Effector memory CD4-positive, alpha-beta T cell (primary cell): ENCODE results near the gene MT1H.

Experiments
- DNase-seq, 3 donors: peaks; one replicate each; pipeline ENCODE4 v3.0.0-alpha.2; 2020
- H3K27ac ChIP-seq: 2 replicates; pipeline ENCODE4 v1.7.0; 2013; ENCODE audit warnings: mild to moderate bottlenecking, low read length, moderate library complexity; ENCODE audit not compliant: insufficient read depth, poor library complexity, severe bottlenecking
- H3K27me3 ChIP-seq: replicated peaks from 2 replicates; pipeline ENCODE4 v1.7.0; 2013; ENCODE audit warnings: mild to moderate bottlenecking, low read length; ENCODE audit not compliant: insufficient read depth, control insufficient read depth, poor library complexity, severe bottlenecking
- H3K36me3 ChIP-seq: 2 replicates; pipeline ENCODE4 v1.7.0; 2013; ENCODE audit warnings: mild to moderate bottlenecking, low read length, moderate library complexity; ENCODE audit not compliant: control insufficient read depth, insufficient read depth
- H3K4me1 ChIP-seq: 2 replicates; pipeline ENCODE4 v1.7.0; 2013; ENCODE audit warnings: low read length, mild to moderate bottlenecking; ENCODE audit not compliant: control insufficient read depth, insufficient read depth, poor library complexity, severe bottlenecking
- H3K4me3 ChIP-seq: 2 replicates; pipeline ENCODE4 v1.7.0; 2013; ENCODE audit warnings: low read length, low read depth, mild to moderate bottlenecking; ENCODE audit not compliant: insufficient read depth, poor library complexity, severe bottlenecking
- H3K9me3 ChIP-seq: 2 replicates; pipeline ENCODE4 v1.7.0; 2013; ENCODE audit warnings: mild to moderate bottlenecking, low read length, moderate library complexity; ENCODE audit not compliant: control insufficient read depth

MT1H gene

GRCh38 chr16:56645838-56646237 lies 23.8 kb upstream of the MT1H start:
- DNase-seq: no peak
- Histone ChIP-seq H3K27ac (no peak overlapping the region), H3K4me3 (no peak overlapping the region), H3K9me3 (no peaks in the 10 kb centered on the region), H3K36me3 (no peaks in the 10 kb centered on the region), H3K27me3 (peaks cover 4% of the 10 kb centered on the region), H3K4me1 (peaks cover 17% of the 10 kb centered on the region)

DNA sequence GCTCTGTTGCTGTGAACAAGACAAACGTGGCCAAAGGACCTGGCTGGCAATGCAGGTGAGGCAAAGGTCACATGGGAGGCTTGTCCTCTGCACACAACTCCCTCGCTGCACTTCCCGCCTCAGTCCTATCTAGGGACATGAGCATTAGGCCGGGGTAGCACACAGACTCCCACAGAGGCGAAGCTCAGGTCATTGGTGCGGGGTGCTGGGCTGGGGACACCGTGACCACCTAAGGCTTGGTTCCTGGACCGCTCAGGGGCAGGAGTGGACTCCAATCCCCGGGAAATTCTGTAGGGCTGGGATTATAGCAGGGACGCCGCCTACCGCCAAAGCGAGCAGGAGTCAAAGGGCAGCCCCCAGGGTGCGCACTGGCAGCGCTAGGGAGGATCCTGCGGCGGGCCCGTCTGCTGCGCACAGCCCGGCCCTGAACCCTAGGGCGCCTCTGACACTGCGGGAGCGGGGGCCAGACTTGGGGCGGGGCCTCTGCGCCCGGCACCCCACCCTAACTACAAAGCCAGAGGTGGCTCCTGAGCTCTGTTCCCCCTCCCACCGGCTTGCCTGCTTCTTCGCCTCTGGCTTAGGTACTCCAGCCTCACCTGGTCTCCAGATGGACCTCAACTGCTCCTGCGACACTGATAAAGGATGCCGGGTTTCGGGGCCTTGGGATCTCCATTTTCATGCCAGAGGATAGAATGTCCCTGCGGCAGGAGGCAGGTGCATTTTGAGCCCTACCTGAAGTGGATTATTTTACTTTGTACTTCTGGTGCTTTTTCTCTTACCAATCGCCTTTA lies 21.8 kb upstream of the MT1H start:
- no peaks in the 10 kb centered on the region for H3K36me3 ChIP-seq
- no peaks in the 10 kb centered on the region for H3K9me3 ChIP-seq
- peaks cover 4% of the 10 kb centered on the region for H3K27me3 ChIP-seq
- no peak for DNase-seq
- no peak overlapping the region for H3K27ac ChIP-seq
- no peak overlapping the region for H3K4me3 ChIP-seq
- peaks cover 15% of the 10 kb centered on the region for H3K4me1 ChIP-seq

DNA sequence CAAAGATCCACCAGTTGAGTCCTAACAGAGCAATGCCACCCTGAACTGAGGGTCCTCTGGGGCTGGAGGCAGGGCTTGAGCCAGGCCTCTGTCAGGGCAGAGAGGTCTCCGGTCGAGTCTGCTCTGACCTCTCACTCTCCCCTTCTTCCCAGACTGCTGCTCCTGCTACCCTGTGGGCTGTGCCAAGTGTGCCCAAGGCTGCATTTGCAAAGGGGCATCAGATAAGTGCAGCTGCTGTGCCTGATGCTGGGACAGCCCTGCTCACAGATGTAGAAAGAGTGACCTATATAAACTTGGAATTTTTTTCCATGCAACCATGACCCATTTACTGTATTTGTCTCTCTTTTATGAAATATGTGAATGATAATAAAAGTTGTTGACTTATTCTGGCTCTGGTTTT lies 20.3 kb upstream of the MT1H start:
- peaks cover 4% of the 10 kb centered on the region for H3K27me3 ChIP-seq
- no peaks in the 10 kb centered on the region for H3K36me3 ChIP-seq
- no peak overlapping the region for H3K4me3 ChIP-seq
- H3K9me3 ChIP-seq: no peaks in the 10 kb centered on the region
- H3K27ac ChIP-seq: no peak overlapping the region
- H3K4me1 ChIP-seq: peaks cover under 1% of the 10 kb centered on the region
- no peak for DNase-seq

DNA sequence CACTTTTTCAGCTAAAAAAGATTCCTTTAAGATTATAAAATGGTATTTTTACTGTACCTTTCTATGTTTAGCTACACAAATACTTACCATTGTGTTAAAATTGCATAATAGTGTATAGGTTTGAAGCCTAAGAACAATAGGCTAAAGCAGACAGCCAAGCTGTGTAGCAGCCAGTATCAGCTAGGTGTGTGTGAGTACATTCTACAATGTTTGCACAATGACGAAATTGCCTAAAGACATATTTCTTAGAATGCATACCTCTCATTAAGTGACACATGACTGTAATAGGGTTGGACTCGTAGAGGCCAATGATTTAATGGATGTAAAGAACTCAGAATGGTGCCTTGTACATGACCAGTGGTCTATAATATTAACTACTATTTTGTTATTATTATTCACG lies 19.8 kb upstream of the MT1H start:
- Histone ChIP-seq H3K4me1 (no peaks in the 10 kb centered on the region), H3K4me3 (no peak overlapping the region), H3K9me3 (no peaks in the 10 kb centered on the region), H3K27me3 (peaks cover 4% of the 10 kb centered on the region), H3K27ac (no peak overlapping the region), H3K36me3 (no peaks in the 10 kb centered on the region)
- no peak for DNase-seq

DNA sequence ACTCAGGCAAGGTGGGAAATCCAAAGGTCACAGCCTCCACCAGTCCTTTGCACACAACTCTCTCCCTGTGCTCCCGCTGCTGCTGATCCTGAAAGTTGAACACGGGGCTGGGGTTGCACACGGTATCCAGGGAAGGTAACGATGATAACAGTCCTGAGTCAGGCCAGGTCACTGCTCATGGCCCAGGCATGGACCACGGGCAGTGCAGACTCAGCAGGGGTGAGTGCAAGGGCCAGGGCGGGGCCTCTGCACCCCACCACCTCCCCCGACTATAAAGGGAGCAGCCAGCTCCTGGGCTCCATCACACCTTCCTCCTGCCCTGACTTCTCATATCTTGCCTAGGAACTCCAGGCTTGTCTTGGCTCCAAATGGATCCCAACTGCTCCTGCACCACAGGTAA lies 18.0 kb upstream of the MT1H start, which contains the start of gene MT1B:
Gene MT1B, plus strand, starts transcription at position 301 of the 400 bp plus-strand sequence. Its CDS starts 68 bp downstream, at position 369.
- no peaks in the 10 kb centered on the region for H3K36me3 ChIP-seq
- peaks cover 4% of the 10 kb centered on the region for H3K27me3 ChIP-seq
- no peaks in the 10 kb centered on the region for H3K4me1 ChIP-seq
- DNase-seq: no peak
- no peak within 1 kb of the TSS for H3K4me3 ChIP-seq
- H3K9me3 ChIP-seq: no peaks in the 10 kb centered on the region
- no peak within 1 kb of the TSS for H3K27ac ChIP-seq

DNA sequence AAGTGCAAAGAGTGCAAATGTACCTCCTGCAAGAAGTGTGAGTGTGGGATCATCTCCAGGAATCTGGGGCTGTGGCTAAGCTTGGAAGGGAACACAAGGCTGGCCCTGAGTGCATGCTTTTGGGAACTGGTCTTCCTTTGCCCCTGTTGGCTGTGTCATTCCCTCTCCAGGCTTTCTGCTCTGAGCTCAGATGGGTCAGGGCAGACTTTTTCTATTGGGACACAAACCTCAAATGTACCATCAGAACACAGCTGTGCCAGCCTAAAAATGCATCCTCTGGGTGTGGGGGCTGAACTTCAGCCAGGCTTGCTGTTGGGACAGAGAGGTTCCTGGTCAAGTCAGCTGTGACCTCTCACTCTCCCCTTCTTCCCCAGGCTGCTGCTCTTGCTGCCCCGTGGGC lies 17.0 kb upstream of the MT1H start:
- Histone ChIP-seq H3K4me1 (no peaks in the 10 kb centered on the region), H3K9me3 (no peaks in the 10 kb centered on the region), H3K27ac (no peak overlapping the region), H3K27me3 (peaks cover 4% of the 10 kb centered on the region), H3K4me3 (no peak overlapping the region), H3K36me3 (no peaks in the 10 kb centered on the region)
- no peak for DNase-seq

- H3K4me1 ChIP-seq: peaks cover 4% of the 10 kb centered on the region
- no peaks in the 10 kb centered on the region for H3K36me3 ChIP-seq
- no peak overlapping the region for H3K27ac ChIP-seq
- no peak overlapping the region for H3K4me3 ChIP-seq
- DNase-seq: no peak
- no peaks in the 10 kb centered on the region for H3K9me3 ChIP-seq
- H3K27me3 ChIP-seq: peaks cover 4% of the 10 kb centered on the region
Measured at GRCh38 chr16:56653218-56653617, 16.4 kb upstream of the MT1H start.

GRCh38 chr16:56657555-56658326 lies 11.9 kb upstream of the MT1H start, which contains the start of gene MT1F:
TSS of gene MT1F (plus strand) at chr16:56657959. CDS start at chr16:56658059, 100 bp downstream.
- H3K4me1 ChIP-seq: peaks cover 9% of the 10 kb centered on the region
- H3K4me3 ChIP-seq: peak within 1 kb of the TSS; percentile 82
- H3K27me3 ChIP-seq: no peaks in the 10 kb centered on the region
- peak within 1 kb of the TSS; percentile 49 for H3K27ac ChIP-seq
- H3K36me3 ChIP-seq: no peaks in the 10 kb centered on the region
- no peaks in the 10 kb centered on the region for H3K9me3 ChIP-seq
- peak; percentile 41 to 59 (median 59) for DNase-seq

- Histone ChIP-seq H3K36me3 (no peaks in the 10 kb centered on the region), H3K27me3 (no peaks in the 10 kb centered on the region), H3K4me1 (peaks cover 9% of the 10 kb centered on the region), H3K9me3 (no peaks in the 10 kb centered on the region), H3K4me3 (peak overlapping the region; percentile 82), H3K27ac (no peak overlapping the region)
- DNase-seq: no peak
Measured at GRCh38 chr16:56658327-56658875, 11.2 kb upstream of the MT1H start.
